Choroid plexus epithelial cell (primary cell): ENCODE measurements around the gene TMEM200B.
"Not testable (repeated sequence)": the region's sequence is repeated elsewhere in the genome, so short reads cannot be mapped to it uniquely, and the experiment has no call there.

Experiments used
- DNase-seq: peaks from one replicate; pipeline ENCODE4 v3.0.0-alpha.2; 2010; ENCODE audit warnings: low read depth
- H3K4me3 ChIP-seq: 2 replicates; pipeline ENCODE4 v1.5.1; 2011; ENCODE audit warnings: low read depth, mild to moderate bottlenecking, control low read depth, low read length, moderate library complexity
- TF ChIP-seq, protein P1 (sequence below): conservative IDR thresholded peaks from 2 replicates; pipeline ENCODE4 v1.5.1; 2011; ENCODE audit warnings: low read depth, mild to moderate bottlenecking, control low read depth, inconsistent platforms, low read length, moderate library complexity

TMEM200B gene

DNA sequence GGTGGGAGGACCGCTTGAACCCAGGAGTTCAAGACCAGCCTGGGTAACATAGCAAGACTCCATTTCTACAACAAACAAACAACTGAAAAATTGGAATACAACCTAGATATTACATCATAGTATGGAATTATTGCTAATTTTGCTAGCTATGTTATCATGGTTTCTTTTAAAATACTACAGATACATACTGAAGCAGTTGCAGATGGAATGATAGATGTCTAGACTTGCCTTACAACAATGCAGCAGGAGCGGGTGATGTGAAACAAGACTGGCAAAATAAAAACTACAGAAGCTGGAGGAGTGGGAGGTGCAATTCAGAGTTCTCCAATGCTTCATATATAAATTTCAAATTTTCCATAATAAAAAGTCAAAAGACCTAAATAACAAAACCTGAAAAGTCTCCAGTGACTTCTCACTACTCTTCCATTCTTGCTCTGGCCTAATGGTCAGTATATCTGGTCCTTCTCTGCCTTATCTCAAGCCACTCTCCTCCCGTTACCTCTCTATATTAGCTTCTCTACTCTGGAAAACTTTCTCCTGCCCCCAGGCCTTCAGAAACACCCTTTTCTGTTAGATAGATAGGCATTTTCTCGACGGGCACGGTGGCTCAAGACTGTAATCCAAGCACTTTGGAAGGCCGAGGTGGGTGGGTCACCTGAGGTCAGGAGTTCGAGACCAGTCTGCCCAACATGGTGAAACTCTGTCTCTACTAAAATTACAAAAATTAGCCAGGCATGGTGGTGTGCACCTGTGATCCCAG lies 28.5 kb upstream of the TMEM200B start:
- TF ChIP-seq, protein P1, sequence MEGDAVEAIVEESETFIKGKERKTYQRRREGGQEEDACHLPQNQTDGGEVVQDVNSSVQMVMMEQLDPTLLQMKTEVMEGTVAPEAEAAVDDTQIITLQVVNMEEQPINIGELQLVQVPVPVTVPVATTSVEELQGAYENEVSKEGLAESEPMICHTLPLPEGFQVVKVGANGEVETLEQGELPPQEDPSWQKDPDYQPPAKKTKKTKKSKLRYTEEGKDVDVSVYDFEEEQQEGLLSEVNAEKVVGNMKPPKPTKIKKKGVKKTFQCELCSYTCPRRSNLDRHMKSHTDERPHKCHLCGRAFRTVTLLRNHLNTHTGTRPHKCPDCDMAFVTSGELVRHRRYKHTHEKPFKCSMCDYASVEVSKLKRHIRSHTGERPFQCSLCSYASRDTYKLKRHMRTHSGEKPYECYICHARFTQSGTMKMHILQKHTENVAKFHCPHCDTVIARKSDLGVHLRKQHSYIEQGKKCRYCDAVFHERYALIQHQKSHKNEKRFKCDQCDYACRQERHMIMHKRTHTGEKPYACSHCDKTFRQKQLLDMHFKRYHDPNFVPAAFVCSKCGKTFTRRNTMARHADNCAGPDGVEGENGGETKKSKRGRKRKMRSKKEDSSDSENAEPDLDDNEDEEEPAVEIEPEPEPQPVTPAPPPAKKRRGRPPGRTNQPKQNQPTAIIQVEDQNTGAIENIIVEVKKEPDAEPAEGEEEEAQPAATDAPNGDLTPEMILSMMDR, result no peak
- H3K4me3 ChIP-seq, result no peak overlapping the region
- no peak for DNase-seq

GRCh38 chr1:29150346-29150745 lies 26.6 kb upstream of the TMEM200B start:
- H3K4me3 ChIP-seq, DNase-seq: not testable (repeated sequence)

DNA sequence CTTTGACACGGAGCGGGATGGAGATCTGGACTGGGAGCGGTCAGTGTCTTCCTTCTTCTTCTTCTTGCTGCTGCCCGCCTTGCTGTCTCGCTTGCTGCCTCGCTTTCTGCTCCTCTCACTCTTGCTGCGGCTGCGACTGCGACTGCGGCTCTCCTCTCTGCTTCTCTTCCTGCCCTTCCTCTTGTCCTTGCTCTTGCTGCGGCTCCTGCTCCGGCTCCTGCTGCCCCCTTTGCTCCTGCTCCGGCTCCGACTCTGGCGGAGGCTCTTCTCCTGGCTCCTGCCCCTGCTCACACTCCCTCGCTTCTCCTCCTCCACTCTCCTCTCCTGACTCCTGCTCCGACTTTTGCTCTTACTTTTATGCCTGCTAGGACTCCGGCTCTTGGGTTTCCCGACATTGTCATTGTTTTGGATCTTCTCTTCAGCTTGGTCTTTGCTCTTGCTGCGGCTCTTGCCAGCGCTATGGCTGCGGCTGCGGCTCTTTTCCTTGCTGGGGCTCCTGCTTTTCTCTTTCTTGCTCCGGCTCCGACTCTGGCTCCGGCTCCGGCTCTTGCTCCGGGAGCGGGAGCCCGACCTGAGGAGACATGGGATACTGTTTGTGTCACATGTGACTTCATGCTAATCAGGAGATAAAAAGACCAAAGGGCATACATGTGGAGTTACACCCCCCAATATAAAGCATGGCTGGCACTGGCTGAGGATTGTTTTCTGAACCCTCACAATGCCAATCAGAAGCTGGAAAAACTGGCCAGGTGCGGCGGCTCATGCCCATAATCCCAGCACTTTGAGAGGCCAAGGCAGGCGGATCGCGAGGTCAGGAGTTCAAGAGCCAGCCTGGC lies 25.2 kb upstream of the TMEM200B start:
- DNase-seq, result no peak
- TF ChIP-seq, protein P1, result no peak

DNA sequence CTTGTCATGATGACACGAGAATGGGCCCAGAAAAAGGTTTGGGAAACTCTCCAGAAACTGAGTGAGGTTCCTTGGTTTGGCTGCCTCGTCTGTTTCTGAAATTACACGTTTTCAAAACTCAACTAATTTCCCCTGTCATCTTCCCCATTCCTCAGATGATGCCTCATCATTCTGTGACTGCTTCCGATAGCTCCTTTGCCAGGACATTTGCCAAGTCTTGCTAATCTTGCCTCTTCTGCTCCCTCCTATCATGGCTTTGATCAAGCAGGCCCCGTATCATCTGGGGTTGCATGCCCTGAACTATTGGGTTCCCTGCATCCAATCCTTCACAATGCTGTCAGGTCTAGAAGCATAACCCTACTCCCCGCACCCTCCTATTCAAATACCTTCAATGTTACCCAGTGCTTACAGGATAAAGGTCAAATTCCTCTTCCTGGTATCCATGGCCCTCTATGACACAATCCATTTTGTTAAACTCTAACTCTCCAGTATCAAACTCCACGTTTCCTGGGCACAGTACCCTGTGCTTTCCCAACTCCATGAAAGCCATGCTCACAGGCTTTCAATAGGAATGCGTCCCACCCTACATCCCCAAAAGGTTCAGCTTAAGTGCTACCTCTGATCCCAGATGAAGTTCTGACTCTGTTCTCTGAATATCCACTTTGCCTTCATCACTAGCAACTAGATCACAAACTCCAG lies 22.2 kb upstream of the TMEM200B start:
- DNase-seq, result peak; percentile 77
- TF ChIP-seq, protein P1, result no peak
- H3K4me3 ChIP-seq, result no peak overlapping the region

More for the DNA sequence above, 25.2 kb upstream of the TMEM200B start:
- no peak overlapping the region for H3K4me3 ChIP-seq

DNA sequence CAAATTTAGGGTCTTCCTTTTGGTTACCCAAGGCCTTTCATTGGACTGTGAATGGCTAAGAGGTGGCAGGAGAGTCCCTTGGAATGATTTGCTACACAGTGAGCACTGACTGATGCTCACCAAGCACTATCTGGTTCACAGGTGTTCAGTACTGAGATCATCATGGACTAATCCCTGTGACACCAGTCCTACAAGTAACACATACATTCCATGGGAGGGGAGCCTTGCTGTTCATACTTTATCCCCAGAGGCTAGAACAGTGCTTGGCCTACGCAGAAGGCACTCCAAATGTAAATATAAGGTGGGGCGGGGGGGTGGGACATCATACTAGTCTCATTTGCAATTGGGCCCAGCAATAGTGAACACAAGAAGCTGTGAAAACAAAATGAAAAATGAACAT lies 20.5 kb upstream of the TMEM200B start:
- no peak overlapping the region for H3K4me3 ChIP-seq
- no peak for DNase-seq
- TF ChIP-seq, protein P1, result no peak

GRCh38 chr1:29142714-29143113 lies 19.0 kb upstream of the TMEM200B start:
- TF ChIP-seq, protein P1, result no peak
- H3K4me3 ChIP-seq, result no peak overlapping the region
- no peak for DNase-seq

DNA sequence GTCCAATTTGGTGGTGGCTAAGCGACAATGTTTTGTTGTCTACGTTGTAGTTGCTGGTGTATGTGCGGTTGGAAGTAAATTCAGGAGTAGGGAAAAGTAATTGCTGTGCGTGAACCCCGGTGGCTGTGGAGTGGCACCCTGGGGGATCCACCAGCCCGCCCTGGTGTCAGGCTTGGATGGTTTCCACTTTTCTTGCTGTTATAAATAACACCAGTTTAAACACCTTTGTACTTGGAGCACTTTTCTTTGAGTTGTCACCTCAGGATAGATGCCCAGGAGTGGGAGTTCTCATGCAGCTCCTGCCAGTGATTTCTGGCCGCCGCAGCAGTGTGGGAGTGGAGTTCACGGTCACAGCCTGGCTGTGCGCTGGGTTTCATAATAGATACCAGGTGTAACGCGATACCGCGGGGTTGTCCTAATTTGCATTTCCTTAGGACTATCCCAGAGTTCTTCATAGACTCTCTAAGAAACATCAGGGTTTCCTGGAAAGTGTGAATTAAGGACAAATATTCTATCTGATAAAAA lies 12.8 kb upstream of the TMEM200B start:
- TF ChIP-seq, protein P1, result no peak
- H3K4me3 ChIP-seq, result no peak overlapping the region
- DNase-seq, result peak; percentile 48
